Naive thymus-derived CD8-positive, alpha-beta T cell (primary cell): ENCODE data around the gene SLC17A3. TPM values are rescaled to one million over a fixed set of nuclear protein-coding genes. Genes with fewer than 3 reads are reported as not detected.

ENCODE experiments used
- ATAC-seq, 2 donors: fragments of 150-1000 bp; cut with Tn5 transposase in 1 of 2; sonication (Bioruptor Pico), chemical (Tn5 transposase) in 1 of 2; 1 replicate in 1 of 2; 2 replicates in 1 of 2; pipeline ENCODE4 v1.10.0; 2021; ENCODE audit warnings: mild to moderate bottlenecking in 2 of 2, moderate library complexity in 2 of 2
- POLR2A ChIA-PET: fragments of 350-600 bp; sonication (Branson Sonifier 250); formaldehyde crosslinking; loops from one replicate; lab custom pipeline; 2021; ENCODE audit warnings: antibody characterized with exemption; lab: Charles Lee
- DNase-seq, 10 donors: peaks; one replicate each; pipeline versions ENCODE4 v3.0.0 to v3.0.0-alpha.2; 2020 to 2022
- H3K27ac Mint-ChIP-seq, 10 donors: one replicate each; pipeline ENCODE4 v1.8.0; 2020 to 2022; ENCODE audit warnings: mild to moderate bottlenecking in 10 of 10, mixed read lengths in 10 of 10, moderate library complexity in 4 of 10, inconsistent platforms in 1 of 10
- H3K27me3 Mint-ChIP-seq, 5 donors: one replicate each; pipeline ENCODE4 v1.8.0; 2021 to 2022; ENCODE audit warnings: mixed read lengths in 5 of 5
- H3K36me3 Mint-ChIP-seq, 3 donors: one replicate each; pipeline ENCODE4 v1.8.0; 2020 to 2022; ENCODE audit warnings: mixed read lengths in 3 of 3, mild to moderate bottlenecking in 2 of 3, inconsistent platforms in 1 of 3
- H3K4me1 Mint-ChIP-seq, 4 donors: one replicate each; pipeline ENCODE4 v1.8.0; 2021 to 2022; ENCODE audit warnings: mixed read lengths in 4 of 4
- H3K4me3 Mint-ChIP-seq, 10 donors: one replicate each; pipeline ENCODE4 v1.8.0; 2020 to 2022; ENCODE audit warnings: mild to moderate bottlenecking in 10 of 10, mixed read lengths in 10 of 10, moderate library complexity in 6 of 10, inconsistent platforms in 1 of 10
- H3K9me3 Mint-ChIP-seq, 9 donors: one replicate each; pipeline ENCODE4 v1.8.0; 2020 to 2022; ENCODE audit warnings: mixed read lengths in 9 of 9, mild to moderate bottlenecking in 3 of 9, inconsistent platforms in 1 of 9, moderate library complexity in 1 of 9
- polyA plus RNA-seq, 3 donors: library from polyadenylated mRNA; unstranded; fragments of 300-500 nt; fragmentation: Illumina TruSeq; gene quantifications; one replicate each; pipeline ENCODE4 v1.2.3, GENCODE V29; 2021
- total RNA-seq, 8 experiments: library from RNA in 2 of 8; stranded (reverse) in 2 of 8; gene quantifications; one replicate each; pipeline ENCODE4 v1.2.3 and lab custom pipeline; 2021 to 2026

The SLC17A3 gene
- total and polyA plus RNA-seq, 5 experiments from 2014 or later: 0.35 TPM; not detected in 4

DNA sequence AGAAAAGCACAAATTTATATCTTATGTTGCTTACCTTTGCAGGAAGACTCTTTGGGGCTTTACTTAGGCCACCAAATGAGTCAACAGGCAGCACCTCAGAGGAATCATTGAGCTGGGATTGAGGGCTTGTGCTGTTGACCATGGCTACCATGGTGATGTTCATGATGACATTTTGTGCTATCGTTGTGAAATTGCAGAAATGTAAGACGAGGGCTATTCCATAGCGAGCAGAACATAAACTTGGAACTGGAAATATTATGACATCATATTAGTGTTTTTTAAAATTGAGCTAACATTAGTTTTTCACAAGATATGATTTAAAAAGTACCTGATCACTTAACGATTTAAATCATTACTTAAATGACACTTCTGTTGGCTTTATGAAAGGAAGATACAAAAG lies 11.8 kb downstream of the SLC17A3 start:
- DNase-seq: no peak
- POLR2A ChIA-PET: no interaction called here
- H3K9me3 Mint-ChIP-seq: peaks cover 0 to 17% (median 0%) of the 10 kb centered on the region in 9 donors
- no peak overlapping the region for H3K4me3 Mint-ChIP-seq
- peaks cover 18 to 26% (median 19%) of the 10 kb centered on the region in 4 donors for H3K4me1 Mint-ChIP-seq
- H3K27ac Mint-ChIP-seq: peak overlapping the region in 2 of 10 donors; percentile 24 to 67
- no peak for ATAC-seq
- H3K36me3 Mint-ChIP-seq: peaks cover 0 to 9% (median 2%) of the 10 kb centered on the region in 3 donors
- peaks cover 2 to 26% (median 6%) of the 10 kb centered on the region in 5 donors for H3K27me3 Mint-ChIP-seq

DNA sequence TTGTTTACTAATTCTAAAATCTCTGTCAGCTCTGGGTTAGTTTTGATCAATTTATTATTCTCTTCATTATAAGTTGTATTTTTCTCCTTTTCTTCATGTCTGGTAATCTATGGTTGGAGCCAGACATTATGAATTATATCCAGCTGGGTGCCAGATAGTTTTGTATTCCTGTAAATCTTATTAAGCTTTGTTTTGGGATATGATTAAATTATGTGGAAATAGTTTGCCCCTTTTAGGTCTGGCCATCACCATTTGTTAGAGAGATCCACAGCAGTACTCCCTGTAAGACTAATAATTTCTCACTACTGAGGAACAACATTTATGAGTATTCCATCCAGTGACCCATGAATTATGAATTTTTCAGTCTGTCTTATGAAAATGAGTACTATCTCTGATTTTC lies 21.3 kb downstream of the SLC17A3 start:
- Mint-ChIP-seq H3K36me3 (no peaks in the 10 kb centered on the region), H3K4me3 (no peak overlapping the region), H3K27ac (no peak overlapping the region), H3K9me3 (no peaks in the 10 kb centered on the region), H3K4me1 (peaks cover 4 to 6% (median 4%) of the 10 kb centered on the region in 4 donors), H3K27me3 (peaks cover 1 to 7% (median 2%) of the 10 kb centered on the region in 5 donors)
- DNase-seq (no peak), ATAC-seq (no peak)
- POLR2A ChIA-PET: no interaction called here

DNA sequence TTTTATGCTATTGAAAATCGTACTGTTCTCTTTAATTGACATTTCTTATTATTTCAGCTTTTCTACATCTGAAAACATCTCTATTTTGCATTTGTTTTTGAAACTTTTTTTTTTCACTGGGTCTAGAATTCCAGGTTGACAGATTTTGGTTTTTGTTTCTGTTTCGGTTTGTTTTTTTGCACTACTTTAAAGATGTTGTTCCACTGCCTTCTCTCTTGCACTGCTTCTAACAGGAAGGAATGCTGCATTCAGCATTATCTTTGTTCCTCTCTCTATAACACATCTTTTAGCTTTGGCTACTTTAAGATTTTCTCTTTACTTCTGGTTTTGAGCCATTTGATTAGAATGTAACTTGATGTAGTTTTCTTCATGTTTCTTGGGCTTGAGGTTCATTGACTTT lies 22.1 kb downstream of the SLC17A3 start:
- peak overlapping the region in 1 of 10 donors; percentile 12 for H3K27ac Mint-ChIP-seq
- POLR2A ChIA-PET: no interaction called here
- no peaks in the 10 kb centered on the region for H3K36me3 Mint-ChIP-seq
- ATAC-seq (no peak), DNase-seq (no peak)
- H3K4me3 Mint-ChIP-seq: no peak overlapping the region
- peaks cover 3 to 6% (median 4%) of the 10 kb centered on the region in 4 donors for H3K4me1 Mint-ChIP-seq
- peaks cover 0 to 6% (median 4%) of the 10 kb centered on the region in 5 donors for H3K27me3 Mint-ChIP-seq
- peaks cover 0 to 3% (median 0%) of the 10 kb centered on the region in 9 donors for H3K9me3 Mint-ChIP-seq

DNA sequence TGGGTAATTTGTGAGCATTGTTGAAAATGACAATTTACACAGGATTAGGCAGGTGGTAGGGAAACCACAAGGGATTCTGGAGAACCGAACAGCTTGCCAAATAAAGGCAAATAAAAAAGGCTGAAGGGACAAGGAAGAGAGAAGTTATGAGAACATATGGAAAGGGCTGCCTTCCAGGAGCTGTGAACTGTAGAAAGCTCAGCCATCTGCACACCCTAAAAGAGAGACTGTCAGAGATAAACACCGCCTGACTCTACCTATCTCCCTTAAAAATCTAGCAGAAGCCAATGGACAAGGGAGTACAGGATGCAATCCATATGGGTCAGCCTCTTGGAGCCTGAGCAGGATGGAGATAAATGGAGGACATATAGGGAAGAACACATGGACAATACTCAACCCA lies 29.5 kb downstream of the SLC17A3 start:
- no peaks in the 10 kb centered on the region for H3K36me3 Mint-ChIP-seq

DNA sequence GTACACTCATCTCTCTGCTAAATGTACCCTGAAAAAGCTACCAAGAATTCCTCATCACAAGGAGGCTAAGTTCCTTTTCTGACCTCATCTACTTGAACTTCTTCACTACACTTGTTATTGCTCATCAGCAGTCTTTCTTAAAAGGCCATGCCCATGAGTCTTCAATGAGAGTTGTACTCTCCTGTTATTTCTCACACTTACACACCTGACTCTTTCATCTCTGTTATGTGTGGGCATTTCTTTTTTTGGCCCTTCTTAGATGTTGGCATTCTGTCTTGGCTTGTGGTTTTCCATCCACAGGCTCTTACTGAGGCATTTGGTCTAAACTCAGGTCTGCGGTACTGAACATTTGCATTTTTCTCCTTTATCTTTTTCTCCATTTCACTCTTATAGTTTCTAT lies 31.5 kb downstream of the SLC17A3 start:
- Mint-ChIP-seq H3K9me3 (peaks cover 0 to 3% (median 0%) of the 10 kb centered on the region in 9 donors), H3K4me1 (no peaks in the 10 kb centered on the region), H3K27ac (no peak overlapping the region), H3K36me3 (no peaks in the 10 kb centered on the region), H3K27me3 (peaks cover 8 to 13% (median 11%) of the 10 kb centered on the region in 5 donors), H3K4me3 (no peak overlapping the region)
- DNase-seq: no peak
- POLR2A ChIA-PET: no interaction called here
- ATAC-seq: no peak

More for the DNA sequence above, 29.5 kb downstream of the SLC17A3 start:
- no peak overlapping the region for H3K4me3 Mint-ChIP-seq
- no peaks in the 10 kb centered on the region for H3K4me1 Mint-ChIP-seq
- peaks cover 0 to 3% (median 0%) of the 10 kb centered on the region in 9 donors for H3K9me3 Mint-ChIP-seq
- no peak for ATAC-seq
- no peak overlapping the region for H3K27ac Mint-ChIP-seq
- no peak for DNase-seq
- H3K27me3 Mint-ChIP-seq: peaks cover 9 to 13% (median 11%) of the 10 kb centered on the region in 5 donors
- POLR2A ChIA-PET: no interaction called here

DNA sequence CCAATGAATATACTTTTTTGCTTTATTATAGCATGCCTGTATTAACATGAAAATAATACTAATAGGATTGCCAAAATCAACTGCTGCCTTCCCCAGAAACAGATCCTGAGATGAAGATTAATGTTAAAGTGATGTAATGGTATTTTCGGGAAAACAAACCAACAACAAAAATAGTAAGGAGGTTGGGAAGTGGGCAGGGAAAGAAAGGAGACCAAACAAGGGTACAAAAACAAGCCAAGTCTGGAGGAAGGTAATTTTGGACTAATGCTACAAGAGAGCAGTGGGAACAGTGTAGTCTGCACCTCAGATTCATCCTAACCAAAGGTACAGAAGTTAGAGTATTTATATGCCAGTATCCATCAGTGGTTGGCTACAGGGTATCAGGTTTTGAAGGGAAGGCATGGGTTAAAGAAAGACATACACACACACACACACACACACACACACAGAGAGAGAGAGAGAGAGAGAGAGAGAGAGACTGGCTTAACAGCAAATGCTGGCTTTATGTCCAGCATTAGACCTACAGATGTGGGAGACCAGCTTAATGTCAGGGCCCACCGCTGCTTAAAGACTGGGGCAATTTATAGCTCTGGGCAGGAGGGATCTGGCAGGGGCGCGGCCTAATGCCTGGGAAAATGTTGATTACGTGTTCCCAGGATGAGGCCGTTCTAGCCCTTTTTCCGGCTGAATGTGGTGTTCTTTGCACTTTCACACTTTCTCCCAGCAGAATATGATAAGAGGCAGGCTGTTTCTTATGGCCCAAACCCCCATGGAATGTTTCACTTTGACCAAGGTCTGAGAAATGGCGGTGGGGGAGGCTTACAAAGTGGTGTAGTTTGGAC lies 38.4 kb downstream of the SLC17A3 start:
- Mint-ChIP-seq H3K27me3 (peaks cover 7 to 32% (median 12%) of the 10 kb centered on the region in 5 donors), H3K36me3 (no peaks in the 10 kb centered on the region), H3K27ac (no peak overlapping the region), H3K9me3 (no peaks in the 10 kb centered on the region), H3K4me1 (no peaks in the 10 kb centered on the region), H3K4me3 (no peak overlapping the region)
- ATAC-seq (no peak), DNase-seq (no peak)
- POLR2A ChIA-PET: no interaction called here

DNA sequence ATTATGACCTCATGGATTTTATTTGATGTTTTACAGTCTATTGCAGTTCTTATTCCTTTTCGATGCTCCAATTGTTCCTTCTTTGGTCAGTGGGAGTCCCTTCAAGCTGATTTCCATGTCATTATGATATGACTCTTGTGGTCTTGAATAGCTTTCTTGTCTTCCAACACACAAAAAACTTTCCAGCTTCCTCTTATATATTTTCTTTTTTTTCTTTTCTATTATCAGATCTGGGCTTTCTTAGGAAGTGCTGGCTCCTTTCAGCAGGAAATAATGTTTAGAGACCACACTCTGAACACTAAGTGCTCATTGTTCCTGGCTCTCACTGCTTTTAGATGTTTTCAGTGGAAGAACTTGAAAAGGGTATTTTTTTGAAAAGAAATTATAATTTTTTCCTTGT lies 39.1 kb downstream of the SLC17A3 start:
- no peaks in the 10 kb centered on the region for H3K4me1 Mint-ChIP-seq
- H3K27ac Mint-ChIP-seq: no peak overlapping the region
- no peaks in the 10 kb centered on the region for H3K9me3 Mint-ChIP-seq
- no peaks in the 10 kb centered on the region for H3K36me3 Mint-ChIP-seq
- no peak for ATAC-seq
- POLR2A ChIA-PET: no interaction called here
- no peak overlapping the region for H3K4me3 Mint-ChIP-seq
- no peak for DNase-seq
- peaks cover 6 to 31% (median 10%) of the 10 kb centered on the region in 5 donors for H3K27me3 Mint-ChIP-seq

DNA sequence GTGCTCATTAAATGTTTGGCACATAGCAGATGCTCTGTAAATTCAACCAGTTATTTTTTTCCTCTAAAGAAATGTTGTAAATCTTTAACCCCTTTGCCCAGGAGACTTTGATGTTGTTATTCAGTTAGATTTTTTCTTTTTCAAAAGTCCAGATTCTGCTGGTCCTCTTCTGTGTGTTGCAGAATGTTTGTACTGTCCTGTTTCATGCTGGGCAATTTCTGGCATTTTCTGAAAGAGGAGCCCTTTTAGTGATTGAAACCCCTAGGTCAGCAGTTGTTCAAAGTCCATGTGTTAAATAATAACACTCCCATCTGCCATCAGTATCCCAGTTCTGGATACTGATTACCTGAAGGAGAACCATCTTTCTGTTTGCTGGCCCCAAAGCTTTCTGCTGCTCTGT lies 40.9 kb downstream of the SLC17A3 start:
- Mint-ChIP-seq H3K27me3 (peaks cover 7 to 27% (median 10%) of the 10 kb centered on the region in 5 donors), H3K4me1 (no peaks in the 10 kb centered on the region), H3K9me3 (no peaks in the 10 kb centered on the region), H3K4me3 (no peak overlapping the region), H3K27ac (no peak overlapping the region), H3K36me3 (no peaks in the 10 kb centered on the region)
- POLR2A ChIA-PET: no interaction called here
- ATAC-seq: no peak
- DNase-seq: no peak

DNA sequence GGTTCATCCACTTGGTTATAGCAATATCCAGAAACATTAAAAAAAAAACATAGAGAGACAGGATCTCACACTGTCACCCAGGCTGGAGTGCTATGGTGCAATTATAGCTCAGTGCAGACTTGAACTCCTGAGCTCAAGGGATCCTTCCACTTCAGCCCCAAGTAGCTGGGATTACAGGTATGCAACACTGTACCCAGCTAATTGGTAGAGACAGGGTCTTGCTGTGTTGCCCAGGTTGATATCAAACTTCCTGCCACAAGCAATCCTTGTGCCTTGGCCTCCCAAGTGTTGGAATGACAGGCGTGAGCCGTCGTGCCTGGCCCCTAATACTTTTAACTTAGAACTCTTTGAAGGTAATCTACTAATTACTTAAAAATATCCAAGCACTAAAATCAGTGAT lies 41.4 kb downstream of the SLC17A3 start:
- Mint-ChIP-seq H3K36me3 (no peaks in the 10 kb centered on the region), H3K9me3 (no peaks in the 10 kb centered on the region), H3K4me3 (no peak overlapping the region), H3K27me3 (peaks cover 9 to 27% (median 12%) of the 10 kb centered on the region in 5 donors), H3K27ac (no peak overlapping the region), H3K4me1 (no peaks in the 10 kb centered on the region)
- POLR2A ChIA-PET: no interaction called here
- DNase-seq (no peak), ATAC-seq (no peak)

DNA sequence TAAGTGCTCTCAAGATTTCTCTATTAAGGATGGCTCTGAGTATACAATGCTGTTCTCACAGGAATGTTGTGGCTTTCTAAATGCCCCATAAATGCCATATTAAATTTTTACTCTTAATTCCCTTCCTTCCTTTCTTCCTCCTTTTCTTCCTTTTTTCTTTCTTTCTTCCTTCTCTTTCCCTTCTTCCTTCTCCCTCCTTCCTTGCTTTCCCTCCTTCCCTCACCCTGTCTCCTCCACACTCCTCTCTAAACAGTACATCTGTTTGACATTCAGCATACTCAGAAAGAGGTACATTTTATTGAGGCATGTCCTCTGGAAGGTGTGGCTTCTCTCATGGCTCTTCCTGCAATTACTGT lies 41.8 kb downstream of the SLC17A3 start:
- ATAC-seq (no peak), DNase-seq (no peak)
- Mint-ChIP-seq H3K9me3 (no peaks in the 10 kb centered on the region), H3K4me3 (no peak overlapping the region), H3K27ac (no peak overlapping the region), H3K27me3 (peaks cover 12 to 27% (median 15%) of the 10 kb centered on the region in 5 donors), H3K4me1 (no peaks in the 10 kb centered on the region), H3K36me3 (no peaks in the 10 kb centered on the region)
- POLR2A ChIA-PET: no interaction called here

DNA sequence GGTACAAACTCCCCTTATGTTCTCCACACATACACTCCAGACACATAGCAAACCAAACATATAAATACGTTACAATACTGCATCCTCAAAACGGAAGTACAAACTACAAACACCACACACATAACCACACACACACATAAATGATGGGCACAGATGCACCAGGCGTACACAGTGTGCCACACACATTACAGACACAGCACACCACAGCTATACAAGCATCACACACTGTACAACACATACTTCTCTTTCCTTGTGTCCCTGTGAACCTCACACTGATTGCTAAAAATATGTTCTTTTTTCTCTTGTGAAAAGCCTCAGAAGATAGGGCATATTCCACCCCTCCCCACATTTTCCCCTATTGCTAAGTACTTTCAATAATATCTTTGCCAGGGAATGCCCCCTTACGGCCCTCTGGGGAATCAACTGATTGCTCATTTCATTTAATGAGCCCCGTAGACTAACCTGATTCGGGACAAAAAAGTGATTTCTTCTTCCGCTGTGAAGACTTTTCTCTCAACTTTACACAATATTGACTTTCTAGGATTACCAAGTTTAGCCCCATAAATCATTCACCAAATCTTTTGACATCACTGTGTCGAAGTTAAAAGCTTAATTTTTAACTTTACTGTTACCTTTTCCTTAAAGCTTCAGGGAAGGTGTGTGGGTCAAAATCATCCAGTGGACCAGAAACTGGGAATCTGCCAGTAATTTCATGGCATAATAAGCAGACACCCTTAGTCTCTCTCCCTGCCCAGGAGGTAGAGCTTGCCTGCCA lies 42.3 kb downstream of the SLC17A3 start, which contains the start of gene SLC17A1:
Gene SLC17A1, minus strand, starts transcription at position 521 of the 775 bp plus-strand sequence. CDS start 1,495 bp downstream, outside the sequence.
- no peaks in the 10 kb centered on the region for H3K36me3 Mint-ChIP-seq
- peaks cover 12 to 27% (median 15%) of the 10 kb centered on the region in 5 donors for H3K27me3 Mint-ChIP-seq
- POLR2A ChIA-PET: no interaction called here
- ATAC-seq: no peak
- H3K27ac Mint-ChIP-seq: peak within 1 kb of the TSS in 1 of 10 donors; percentile 3
- no peaks in the 10 kb centered on the region for H3K9me3 Mint-ChIP-seq
- no peak within 1 kb of the TSS for H3K4me3 Mint-ChIP-seq
- no peaks in the 10 kb centered on the region for H3K4me1 Mint-ChIP-seq
- no peak for DNase-seq

DNA sequence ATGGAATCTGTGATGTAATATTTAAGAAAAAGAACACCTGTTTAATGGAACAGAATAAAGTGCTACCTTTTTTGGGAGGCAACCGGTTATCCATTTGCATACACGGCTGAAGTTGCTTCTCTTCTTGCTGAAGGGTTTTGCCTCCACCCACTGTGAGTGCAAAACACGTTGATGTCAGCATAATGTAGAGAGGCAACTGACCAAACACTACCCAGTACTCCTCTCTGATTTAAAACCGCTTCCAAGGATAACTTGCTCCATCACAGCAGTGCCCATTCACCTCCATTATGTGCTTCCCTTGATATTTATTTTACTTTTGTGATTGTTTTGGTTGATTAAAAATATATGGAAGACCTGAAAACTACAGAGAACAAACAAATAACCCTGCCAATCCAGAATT lies 43.6 kb downstream of the SLC17A3 start:
- no peaks in the 10 kb centered on the region for H3K4me1 Mint-ChIP-seq
- peaks cover 15 to 38% (median 23%) of the 10 kb centered on the region in 5 donors for H3K27me3 Mint-ChIP-seq
- DNase-seq: no peak
- no peak for ATAC-seq
- POLR2A ChIA-PET: no interaction called here
- no peak overlapping the region for H3K4me3 Mint-ChIP-seq
- H3K36me3 Mint-ChIP-seq: peaks cover 0 to 9% (median 2%) of the 10 kb centered on the region in 3 donors
- H3K9me3 Mint-ChIP-seq: peaks cover 2 to 11% (median 8%) of the 10 kb centered on the region in 9 donors
- H3K27ac Mint-ChIP-seq: no peak overlapping the region

DNA sequence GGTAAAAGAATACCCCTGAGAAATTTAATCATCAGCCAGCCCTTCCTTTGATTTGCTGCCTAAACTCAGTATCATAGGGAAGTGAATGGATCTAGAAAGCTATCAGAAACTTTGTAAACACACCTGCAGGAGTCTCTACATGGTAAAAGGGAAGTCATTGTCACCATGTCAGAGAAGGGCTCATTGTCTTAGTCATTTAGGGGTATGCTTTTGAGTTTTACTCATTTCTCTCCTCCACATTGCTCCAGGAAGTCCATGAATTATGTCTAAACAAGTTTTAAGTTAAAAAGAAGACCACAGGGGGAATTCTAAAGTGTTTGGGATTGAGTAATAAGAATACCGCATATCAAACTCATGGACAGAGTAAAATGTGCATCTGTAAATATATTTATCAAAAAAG lies 44.7 kb downstream of the SLC17A3 start:
- Mint-ChIP-seq H3K4me1 (no peaks in the 10 kb centered on the region), H3K27ac (no peak overlapping the region), H3K36me3 (peaks cover 0 to 10% (median 3%) of the 10 kb centered on the region in 3 donors), H3K27me3 (peaks cover 16 to 42% (median 28%) of the 10 kb centered on the region in 5 donors), H3K4me3 (no peak overlapping the region), H3K9me3 (peaks cover 3 to 21% (median 12%) of the 10 kb centered on the region in 9 donors)
- POLR2A ChIA-PET: no interaction called here
- DNase-seq (no peak), ATAC-seq (no peak)
